Measurements from ENCODE around the gene KLHL6. TPM values are rescaled to one million over a fixed set of nuclear protein-coding genes. Genes with fewer than 3 reads are reported as not detected.
"Not testable (repeated sequence)": the region's sequence is repeated elsewhere in the genome, so short reads cannot be mapped to it uniquely, and the experiment has no call there.

KLHL6 gene
- total and polyA plus RNA-seq, 3 experiments from 2014 or later, result 9.1 to 31.3 (median 31.0) TPM

- Histone ChIP-seq H3K4me3 (ENCODE audit: low read length) (no peak overlapping the region), H3K27me3 (ENCODE audit: insufficient read depth, low read length, poor library complexity, severe bottlenecking) (no peaks in the 10 kb centered on the region), H3K36me3 (ENCODE audit: insufficient read depth, low read length) (no peaks in the 10 kb centered on the region), H3K4me1 (ENCODE audit: insufficient read depth, low read length) (no peaks in the 10 kb centered on the region), H3K27ac (ENCODE audit: low read depth, low read length) (no peak overlapping the region), H3K9me3 (ENCODE audit: low read length) (no peaks in the 10 kb centered on the region)
- Mint-ChIP-seq H3K4me1 (no peaks in the 10 kb centered on the region), H3K27me3 (no peaks in the 10 kb centered on the region), H3K27ac (peak overlapping the region in 2 of 8 donors; percentile 2 to 43), H3K36me3 (peaks cover 0 to 13% (median 3%) of the 10 kb centered on the region in 3 donors), H3K4me3 (peak overlapping the region in 1 of 7 donors; percentile 8), H3K9me3 (no peaks in the 10 kb centered on the region)
- POLR2A ChIA-PET, result no interaction called here
- CTCF ChIA-PET, result interaction anchor here (1.0 kb wide), 1 partner anchor 75 kb away, joined by 3 read pairs; no protein-coding TSS in a partner anchor
- DNase-seq, result no peak
Observed at GRCh38 chr3:183485585-183485984, 69.9 kb downstream of the KLHL6 start.

- Mint-ChIP-seq H3K4me1 (no peaks in the 10 kb centered on the region), H3K27me3 (peaks cover 0 to under 1% of the 10 kb centered on the region in 2 donors), H3K9me3 (no peaks in the 10 kb centered on the region), H3K36me3 (peaks cover 0 to 10% (median 3%) of the 10 kb centered on the region in 3 donors), H3K4me3 (no peak overlapping the region), H3K27ac (no peak overlapping the region)
- H3K4me3 ChIP-seq (ENCODE audit: low read length), result no peak overlapping the region
- no peaks in the 10 kb centered on the region for H3K9me3 ChIP-seq (ENCODE audit: low read length)
- ChIA-PET POLR2A (no interaction called here), CTCF (interaction anchor here (1.0 kb wide), 1 partner anchor 75 kb away, joined by 3 read pairs; no protein-coding TSS in a partner anchor)
- no peak overlapping the region for H3K27ac ChIP-seq (ENCODE audit: low read depth, low read length)
- no peaks in the 10 kb centered on the region for H3K27me3 ChIP-seq (ENCODE audit: insufficient read depth, low read length, poor library complexity, severe bottlenecking)
- DNase-seq, result no peak
- no peaks in the 10 kb centered on the region for H3K4me1 ChIP-seq (ENCODE audit: insufficient read depth, low read length)
- no peaks in the 10 kb centered on the region for H3K36me3 ChIP-seq (ENCODE audit: insufficient read depth, low read length)
Observed at GRCh38 chr3:183485093-183485492, 70.4 kb downstream of the KLHL6 start.

GRCh38 chr3:183484431-183485075 lies 71.0 kb downstream of the KLHL6 start:
- H3K27me3 Mint-ChIP-seq, result peaks cover 0 to 4% of the 10 kb centered on the region in 2 donors
- H3K36me3 ChIP-seq (ENCODE audit: insufficient read depth, low read length), result no peaks in the 10 kb centered on the region
- H3K4me3 ChIP-seq (ENCODE audit: low read length), result no peak overlapping the region
- no peaks in the 10 kb centered on the region for H3K4me1 ChIP-seq (ENCODE audit: insufficient read depth, low read length)
- no peak overlapping the region for H3K4me3 Mint-ChIP-seq
- no peaks in the 10 kb centered on the region for H3K27me3 ChIP-seq (ENCODE audit: insufficient read depth, low read length, poor library complexity, severe bottlenecking)
- DNase-seq, result no peak
- H3K27ac ChIP-seq (ENCODE audit: low read depth, low read length), result no peak overlapping the region
- H3K9me3 ChIP-seq (ENCODE audit: low read length), result no peaks in the 10 kb centered on the region
- H3K27ac Mint-ChIP-seq, result peak overlapping the region in 1 of 8 donors; percentile 63
- ChIA-PET CTCF (no interaction called here), POLR2A (no interaction called here)
- peaks cover 0 to 5% (median 0%) of the 10 kb centered on the region in 3 donors for H3K36me3 Mint-ChIP-seq
- no peaks in the 10 kb centered on the region for H3K4me1 Mint-ChIP-seq
- H3K9me3 Mint-ChIP-seq, result no peaks in the 10 kb centered on the region

- H3K9me3 Mint-ChIP-seq, result no peaks in the 10 kb centered on the region
- CTCF ChIA-PET, result interaction anchor here (1.2 to 2.6 kb wide), 2 partner anchors 12 to 291 kb away, joined by 3 to 9 read pairs; no protein-coding TSS in a partner anchor
- H3K4me3 ChIP-seq (ENCODE audit: low read length), result no peak overlapping the region
Observed at GRCh38 chr3:183481582-183481981, 73.9 kb downstream of the KLHL6 start.

GRCh38 chr3:183478501-183478900 lies 77.0 kb downstream of the KLHL6 start:
- no peak for DNase-seq
- Histone ChIP-seq H3K36me3 (ENCODE audit: insufficient read depth, low read length) (no peaks in the 10 kb centered on the region), H3K27me3 (ENCODE audit: insufficient read depth, low read length, poor library complexity, severe bottlenecking) (no peaks in the 10 kb centered on the region), H3K4me1 (ENCODE audit: insufficient read depth, low read length) (no peaks in the 10 kb centered on the region), H3K4me3 (ENCODE audit: low read length) (no peak overlapping the region), H3K9me3 (ENCODE audit: low read length) (no peaks in the 10 kb centered on the region), H3K27ac (ENCODE audit: low read depth, low read length) (no peak overlapping the region)
- Mint-ChIP-seq H3K9me3 (no peaks in the 10 kb centered on the region), H3K4me3 (no peak overlapping the region), H3K27ac (no peak overlapping the region), H3K4me1 (no peaks in the 10 kb centered on the region), H3K36me3 (no peaks in the 10 kb centered on the region), H3K27me3 (peaks cover 8% of the 10 kb centered on the region in 2 donors)
- ChIA-PET POLR2A (no interaction called here), CTCF (interaction anchor here (1.5 to 2.3 kb wide), 2 partner anchors 82 to 288 kb away, joined by 3 to 7 read pairs; no protein-coding TSS in a partner anchor)

More at GRCh38 chr3:183481582-183481981, 73.9 kb downstream of the KLHL6 start:
- Histone ChIP-seq H3K27me3 (ENCODE audit: insufficient read depth, low read length, poor library complexity, severe bottlenecking) (no peaks in the 10 kb centered on the region), H3K27ac (ENCODE audit: low read depth, low read length) (no peak overlapping the region), H3K4me1 (ENCODE audit: insufficient read depth, low read length) (no peaks in the 10 kb centered on the region), H3K36me3 (ENCODE audit: insufficient read depth, low read length) (no peaks in the 10 kb centered on the region), H3K9me3 (ENCODE audit: low read length) (no peaks in the 10 kb centered on the region)
- POLR2A ChIA-PET, result no interaction called here
- H3K27me3 Mint-ChIP-seq, result peaks cover 3 to 8% of the 10 kb centered on the region in 2 donors
- no peak overlapping the region for H3K27ac Mint-ChIP-seq
- no peak overlapping the region for H3K4me3 Mint-ChIP-seq
- H3K4me1 Mint-ChIP-seq, result no peaks in the 10 kb centered on the region
- H3K36me3 Mint-ChIP-seq, result no peaks in the 10 kb centered on the region
- DNase-seq, result no peak

- Histone ChIP-seq H3K4me3 (ENCODE audit: low read length) (no peak overlapping the region), H3K9me3 (ENCODE audit: low read length) (no peaks in the 10 kb centered on the region), H3K27me3 (ENCODE audit: insufficient read depth, low read length, poor library complexity, severe bottlenecking) (no peaks in the 10 kb centered on the region), H3K36me3 (ENCODE audit: insufficient read depth, low read length) (no peaks in the 10 kb centered on the region), H3K4me1 (ENCODE audit: insufficient read depth, low read length) (no peaks in the 10 kb centered on the region), H3K27ac (ENCODE audit: low read depth, low read length) (no peak overlapping the region)
- DNase-seq, result no peak
- Mint-ChIP-seq H3K36me3 (no peaks in the 10 kb centered on the region), H3K9me3 (no peaks in the 10 kb centered on the region), H3K4me1 (no peaks in the 10 kb centered on the region), H3K4me3 (no peak overlapping the region), H3K27ac (no peak overlapping the region), H3K27me3 (peaks cover 8% of the 10 kb centered on the region in 2 donors)
- ChIA-PET CTCF (no interaction called here), POLR2A (no interaction called here)
Observed at GRCh38 chr3:183477801-183478456, 77.6 kb downstream of the KLHL6 start.

GRCh38 chr3:183475764-183476162 lies 79.7 kb downstream of the KLHL6 start:
- H3K4me1 Mint-ChIP-seq; H3K27me3 Mint-ChIP-seq; H3K4me3 Mint-ChIP-seq; H3K4me3 ChIP-seq (ENCODE audit: low read length); H3K27me3 ChIP-seq (ENCODE audit: insufficient read depth, low read length, poor library complexity, severe bottlenecking); H3K9me3 Mint-ChIP-seq; H3K9me3 ChIP-seq (ENCODE audit: low read length); H3K36me3 ChIP-seq (ENCODE audit: insufficient read depth, low read length); POLR2A ChIA-PET; H3K27ac ChIP-seq (ENCODE audit: low read depth, low read length); H3K4me1 ChIP-seq (ENCODE audit: insufficient read depth, low read length); H3K27ac Mint-ChIP-seq; DNase-seq; H3K36me3 Mint-ChIP-seq: not testable (repeated sequence)
- CTCF ChIA-PET, result interaction anchor here (1.8 kb wide), 1 partner anchor 291 kb away, joined by 5 read pairs; no protein-coding TSS in a partner anchor

GRCh38 chr3:183475016-183475763 lies 80.3 kb downstream of the KLHL6 start:
- H3K9me3 ChIP-seq (ENCODE audit: low read length), result no peaks in the 10 kb centered on the region
- Mint-ChIP-seq H3K36me3 (no peaks in the 10 kb centered on the region), H3K9me3 (no peaks in the 10 kb centered on the region), H3K27me3 (peaks cover 8% of the 10 kb centered on the region in 2 donors), H3K4me1 (peaks cover 0 to 1% (median 0%) of the 10 kb centered on the region in 3 donors), H3K4me3 (no peak overlapping the region), H3K27ac (no peak overlapping the region)
- H3K36me3 ChIP-seq (ENCODE audit: insufficient read depth, low read length), result no peaks in the 10 kb centered on the region
- H3K27ac ChIP-seq (ENCODE audit: low read depth, low read length), result no peak overlapping the region
- no peak for DNase-seq
- H3K27me3 ChIP-seq (ENCODE audit: insufficient read depth, low read length, poor library complexity, severe bottlenecking), result no peaks in the 10 kb centered on the region
- POLR2A ChIA-PET, result interaction anchor here (0.5 kb wide), 1 partner anchor 471 kb away, joined by 3 read pairs; no protein-coding TSS in a partner anchor
- CTCF ChIA-PET, result interaction anchor here (1.8 kb wide), 1 partner anchor 292 kb away, joined by 5 read pairs; no protein-coding TSS in a partner anchor
- no peak overlapping the region for H3K4me3 ChIP-seq (ENCODE audit: low read length)
- H3K4me1 ChIP-seq (ENCODE audit: insufficient read depth, low read length), result no peaks in the 10 kb centered on the region

All from CD8-positive, alpha-beta memory T cell (primary cell).